Activated naive CD8-positive, alpha-beta T cell treated with anti-CD3 and anti-CD28 coated beads, Interleukin-2, amount 50 U/mL, for 24 hours (primary cell): ENCODE measurements around the gene PRF1.
"Not testable (repeated sequence)": the region's sequence is repeated elsewhere in the genome, so short reads cannot be mapped to it uniquely, and the experiment has no call there.

Source experiments
- ATAC-seq: fragments of 150-1000 bp; cut with Tn5 transposase; one replicate; pipeline ENCODE4 v1.10.0; 2021
- DNase-seq: peaks from one replicate; pipeline ENCODE4 v3.0.0; 2021
- H3K27ac Mint-ChIP-seq: one replicate; pipeline ENCODE4 v1.8.0; 2021; ENCODE audit warnings: mild to moderate bottlenecking, mixed read lengths
- H3K27me3 Mint-ChIP-seq: one replicate; pipeline ENCODE4 v1.8.0; 2021; ENCODE audit warnings: mixed read lengths
- H3K36me3 Mint-ChIP-seq: one replicate; pipeline ENCODE4 v1.8.0; 2021; ENCODE audit warnings: low read depth, mixed read lengths
- H3K4me1 Mint-ChIP-seq: one replicate; pipeline ENCODE4 v1.8.0; 2021; ENCODE audit warnings: mixed read lengths
- H3K4me3 Mint-ChIP-seq: one replicate; pipeline ENCODE4 v1.8.0; 2021; ENCODE audit warnings: mild to moderate bottlenecking, moderate library complexity, mixed read lengths
- H3K9me3 Mint-ChIP-seq: one replicate; pipeline ENCODE4 v1.8.0; 2021; ENCODE audit warnings: mixed read lengths

Gene PRF1

GRCh38 chr10:70582793-70583668, 19.5 kb downstream of the PRF1 start:
- DNase-seq, result no peak

GRCh38 chr10:70581176-70581575, 21.4 kb downstream of the PRF1 start:
- H3K36me3 Mint-ChIP-seq, H3K27me3 Mint-ChIP-seq, DNase-seq, ATAC-seq, H3K9me3 Mint-ChIP-seq, H3K4me3 Mint-ChIP-seq: not testable (repeated sequence)
- peak overlapping the region; percentile 14 for H3K27ac Mint-ChIP-seq
- peaks cover 72% of the 10 kb centered on the region for H3K4me1 Mint-ChIP-seq

More at GRCh38 chr10:70582793-70583668, 19.5 kb downstream of the PRF1 start:
- Mint-ChIP-seq H3K27me3 (peaks cover 1% of the 10 kb centered on the region), H3K27ac (no peak overlapping the region), H3K9me3 (no peaks in the 10 kb centered on the region), H3K36me3 (peaks cover 4% of the 10 kb centered on the region), H3K4me1 (peaks cover 72% of the 10 kb centered on the region), H3K4me3 (no peak overlapping the region)
- no peak for ATAC-seq

- Mint-ChIP-seq H3K9me3 (no peaks in the 10 kb centered on the region), H3K27me3 (no peaks in the 10 kb centered on the region), H3K4me3 (peak overlapping the region; percentile 49), H3K36me3 (peaks cover 4% of the 10 kb centered on the region), H3K27ac (peak overlapping the region; percentile 97), H3K4me1 (peaks cover 64% of the 10 kb centered on the region)
- peak; percentile 37 for ATAC-seq
- no peak for DNase-seq
These were observed 23.1 kb downstream of the PRF1 start for GRCh38 chr10:70579234-70580002.

GRCh38 chr10:70578371-70578947, 24.1 kb downstream of the PRF1 start:
- peak overlapping the region; percentile 97 for H3K27ac Mint-ChIP-seq
- H3K4me3 Mint-ChIP-seq, result peak overlapping the region; percentile 65
- peaks cover 4% of the 10 kb centered on the region for H3K36me3 Mint-ChIP-seq
- no peaks in the 10 kb centered on the region for H3K27me3 Mint-ChIP-seq
- H3K4me1 Mint-ChIP-seq, result peaks cover 61% of the 10 kb centered on the region
- peak; percentile 76 for DNase-seq
- no peaks in the 10 kb centered on the region for H3K9me3 Mint-ChIP-seq
- ATAC-seq, result peak; percentile 85

- no peak for ATAC-seq
- peaks cover 61% of the 10 kb centered on the region for H3K4me1 Mint-ChIP-seq
- DNase-seq, result no peak
- H3K27ac Mint-ChIP-seq, result peak overlapping the region; percentile 97
- peak overlapping the region; percentile 65 for H3K4me3 Mint-ChIP-seq
- H3K27me3 Mint-ChIP-seq, result no peaks in the 10 kb centered on the region
- peaks cover 4% of the 10 kb centered on the region for H3K36me3 Mint-ChIP-seq
- no peaks in the 10 kb centered on the region for H3K9me3 Mint-ChIP-seq
These were observed 25.6 kb downstream of the PRF1 start for GRCh38 chr10:70576803-70577517.

- Mint-ChIP-seq H3K36me3 (peaks cover 4% of the 10 kb centered on the region), H3K4me3 (peak overlapping the region; percentile 65), H3K4me1 (peaks cover 62% of the 10 kb centered on the region), H3K27me3 (no peaks in the 10 kb centered on the region), H3K9me3 (no peaks in the 10 kb centered on the region), H3K27ac (peak overlapping the region; percentile 97)
- ATAC-seq (no peak), DNase-seq (no peak)
These were observed 26.4 kb downstream of the PRF1 start for GRCh38 chr10:70575874-70576802.

GRCh38 chr10:70575486-70575873, 27.1 kb downstream of the PRF1 start:
- H3K27ac Mint-ChIP-seq, result peak overlapping the region; percentile 52

GRCh38 chr10:70573599-70574506, 28.7 kb downstream of the PRF1 start:
- ATAC-seq (no peak), DNase-seq (no peak)
- Mint-ChIP-seq H3K27me3 (no peaks in the 10 kb centered on the region), H3K4me1 (peaks cover 52% of the 10 kb centered on the region), H3K27ac (no peak overlapping the region), H3K36me3 (peaks cover 5% of the 10 kb centered on the region), H3K4me3 (no peak overlapping the region), H3K9me3 (no peaks in the 10 kb centered on the region)

More at GRCh38 chr10:70575486-70575873, 27.1 kb downstream of the PRF1 start:
- Mint-ChIP-seq H3K4me1 (peaks cover 59% of the 10 kb centered on the region), H3K36me3 (peaks cover 4% of the 10 kb centered on the region), H3K4me3 (no peak overlapping the region), H3K27me3 (no peaks in the 10 kb centered on the region), H3K9me3 (no peaks in the 10 kb centered on the region)
- no peak for ATAC-seq
- no peak for DNase-seq

- H3K4me3 Mint-ChIP-seq, result no peak overlapping the region
- ATAC-seq (no peak), DNase-seq (no peak)
- peaks cover 3% of the 10 kb centered on the region for H3K36me3 Mint-ChIP-seq
- peaks cover 32% of the 10 kb centered on the region for H3K4me1 Mint-ChIP-seq
- H3K27me3 Mint-ChIP-seq, result no peaks in the 10 kb centered on the region
- H3K27ac Mint-ChIP-seq, result no peak overlapping the region
- no peaks in the 10 kb centered on the region for H3K9me3 Mint-ChIP-seq
These were observed 30.7 kb downstream of the PRF1 start for GRCh38 chr10:70571636-70572439.

GRCh38 chr10:70571236-70571635, 31.3 kb downstream of the PRF1 start:
- Mint-ChIP-seq H3K27me3 (no peaks in the 10 kb centered on the region), H3K36me3 (peaks cover 3% of the 10 kb centered on the region), H3K4me1 (peaks cover 26% of the 10 kb centered on the region), H3K4me3 (no peak overlapping the region), H3K27ac (no peak overlapping the region), H3K9me3 (no peaks in the 10 kb centered on the region)
- ATAC-seq, result no peak
- DNase-seq, result no peak

GRCh38 chr10:70568781-70569495, 33.6 kb downstream of the PRF1 start:
- H3K36me3 Mint-ChIP-seq, result peaks cover 3% of the 10 kb centered on the region
- H3K9me3 Mint-ChIP-seq, result no peaks in the 10 kb centered on the region
- no peak for DNase-seq
- no peak overlapping the region for H3K27ac Mint-ChIP-seq
- ATAC-seq, result no peak
- no peaks in the 10 kb centered on the region for H3K27me3 Mint-ChIP-seq
- H3K4me3 Mint-ChIP-seq, result no peak overlapping the region
- H3K4me1 Mint-ChIP-seq, result peaks cover 16% of the 10 kb centered on the region
